Astrocyte of the cerebellum (primary cell): ENCODE data around the gene STXBP2.

Experiments
- DNase-seq: peaks from one replicate; pipeline ENCODE4 v3.0.0-alpha.2; 2011; ENCODE audit warnings: low read depth
- H3K4me3 ChIP-seq: 2 replicates; pipeline ENCODE4 v1.5.1; 2011; ENCODE audit warnings: mild to moderate bottlenecking, low read depth, low read length, moderate library complexity
- in situ Hi-C: cut with HindIII; loops from 2 replicates; pipeline ENCODE4 v1.10.0; 2017; ENCODE audit warnings: low sequenced_read_pairs
- TF ChIP-seq, protein P1 (sequence below): IDR thresholded peaks from 2 replicates; pipeline ENCODE4 v1.5.1; 2012; ENCODE audit warnings: low read length, low read depth, moderate library complexity, mild to moderate bottlenecking; ENCODE audit errors: missing control alignments

The STXBP2 gene

DNA sequence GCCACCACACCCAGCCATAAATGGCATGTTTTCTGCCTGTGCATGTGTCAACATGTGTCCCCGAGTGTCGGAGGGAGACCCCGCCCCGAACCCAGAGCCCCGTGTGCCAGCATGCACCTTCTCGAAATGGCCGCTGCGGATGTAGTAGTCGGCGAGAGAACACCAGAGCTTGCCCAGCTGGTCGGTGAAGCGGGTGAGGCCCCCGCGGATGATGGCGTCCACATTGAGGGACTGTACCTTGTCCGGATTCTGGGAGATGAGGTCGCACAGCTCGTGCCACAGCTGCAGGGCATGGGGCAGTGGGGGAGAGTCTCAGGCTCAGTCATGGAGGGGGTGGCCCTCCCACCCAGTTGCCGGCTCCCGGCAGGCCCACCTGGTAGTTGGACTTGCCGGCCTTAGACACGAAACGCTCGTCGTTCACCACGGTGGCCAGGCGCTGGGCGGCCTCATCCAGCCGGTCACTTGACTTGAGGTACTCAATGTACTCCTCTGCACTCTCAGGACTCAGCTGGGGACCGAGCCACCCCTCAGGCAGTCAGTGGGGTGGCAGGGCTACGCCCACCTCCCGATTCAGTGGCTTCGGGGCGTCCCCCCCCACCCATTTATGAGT, 11.0 kb upstream of the STXBP2 start:
- H3K4me3 ChIP-seq: no peak overlapping the region
- in situ Hi-C loops: no loop called here
- DNase-seq: no peak
- TF ChIP-seq, protein P1, sequence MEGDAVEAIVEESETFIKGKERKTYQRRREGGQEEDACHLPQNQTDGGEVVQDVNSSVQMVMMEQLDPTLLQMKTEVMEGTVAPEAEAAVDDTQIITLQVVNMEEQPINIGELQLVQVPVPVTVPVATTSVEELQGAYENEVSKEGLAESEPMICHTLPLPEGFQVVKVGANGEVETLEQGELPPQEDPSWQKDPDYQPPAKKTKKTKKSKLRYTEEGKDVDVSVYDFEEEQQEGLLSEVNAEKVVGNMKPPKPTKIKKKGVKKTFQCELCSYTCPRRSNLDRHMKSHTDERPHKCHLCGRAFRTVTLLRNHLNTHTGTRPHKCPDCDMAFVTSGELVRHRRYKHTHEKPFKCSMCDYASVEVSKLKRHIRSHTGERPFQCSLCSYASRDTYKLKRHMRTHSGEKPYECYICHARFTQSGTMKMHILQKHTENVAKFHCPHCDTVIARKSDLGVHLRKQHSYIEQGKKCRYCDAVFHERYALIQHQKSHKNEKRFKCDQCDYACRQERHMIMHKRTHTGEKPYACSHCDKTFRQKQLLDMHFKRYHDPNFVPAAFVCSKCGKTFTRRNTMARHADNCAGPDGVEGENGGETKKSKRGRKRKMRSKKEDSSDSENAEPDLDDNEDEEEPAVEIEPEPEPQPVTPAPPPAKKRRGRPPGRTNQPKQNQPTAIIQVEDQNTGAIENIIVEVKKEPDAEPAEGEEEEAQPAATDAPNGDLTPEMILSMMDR: no peak

DNA sequence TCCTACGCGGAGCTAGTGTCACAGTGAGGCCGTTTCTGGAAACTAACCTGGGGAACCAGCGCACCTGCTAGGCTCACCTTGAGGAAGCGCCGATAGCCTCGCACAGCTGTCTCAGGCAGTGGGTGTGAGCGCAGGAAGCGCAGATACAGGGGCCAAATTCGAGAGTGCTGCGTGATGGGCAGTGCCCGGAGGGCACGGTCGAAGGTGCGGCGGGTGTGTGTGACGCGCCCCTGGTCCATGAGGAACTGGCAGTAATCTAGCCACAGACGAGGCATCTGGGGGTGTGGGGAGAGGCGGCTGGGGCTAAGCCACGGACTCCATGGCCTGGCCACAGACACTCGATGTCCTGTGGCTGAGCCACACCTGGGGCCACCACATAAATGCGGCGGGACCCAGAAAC, 9.7 kb upstream of the STXBP2 start:
- TF ChIP-seq, protein P1: no peak
- DNase-seq: no peak
- in situ Hi-C loops: no loop called here
- no peak overlapping the region for H3K4me3 ChIP-seq

DNA sequence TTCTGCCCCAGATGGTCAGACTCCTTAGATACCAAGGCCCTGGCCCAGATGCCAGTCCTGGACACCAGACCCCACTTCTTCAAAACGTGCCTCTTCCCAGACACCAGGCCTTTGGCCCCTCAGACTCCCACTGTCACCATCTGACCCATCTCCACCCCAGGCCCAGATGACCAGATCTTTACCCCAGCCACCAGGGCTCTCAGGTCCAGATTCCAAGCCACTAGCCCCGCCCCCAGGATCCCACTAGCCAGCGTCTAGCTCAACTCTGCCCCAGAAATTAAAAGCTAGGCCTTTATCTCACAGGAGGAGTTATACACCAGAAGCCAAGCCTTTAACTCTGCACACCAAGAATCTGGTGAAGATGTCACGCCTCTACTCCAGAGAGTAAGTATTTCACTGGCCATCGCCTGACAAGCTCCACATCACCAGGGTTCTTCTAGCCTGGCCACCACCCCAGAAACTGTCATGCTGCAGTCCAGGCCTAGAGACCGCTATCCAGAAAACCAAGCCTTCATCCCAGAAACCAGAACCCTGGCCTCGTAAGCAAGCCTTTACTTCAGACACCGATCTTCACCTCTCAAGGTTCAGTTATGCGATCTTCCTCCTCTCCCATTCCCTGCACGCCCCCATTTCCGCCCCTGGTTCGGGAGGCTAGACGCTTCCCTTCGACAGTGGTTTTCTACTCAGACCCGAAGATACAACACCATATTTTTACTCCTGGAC, 8.2 kb upstream of the STXBP2 start:
- no peak for DNase-seq
- in situ Hi-C loops: no loop called here
- peak overlapping the region; percentile 70 for H3K4me3 ChIP-seq
- TF ChIP-seq, protein P1: no peak

DNA sequence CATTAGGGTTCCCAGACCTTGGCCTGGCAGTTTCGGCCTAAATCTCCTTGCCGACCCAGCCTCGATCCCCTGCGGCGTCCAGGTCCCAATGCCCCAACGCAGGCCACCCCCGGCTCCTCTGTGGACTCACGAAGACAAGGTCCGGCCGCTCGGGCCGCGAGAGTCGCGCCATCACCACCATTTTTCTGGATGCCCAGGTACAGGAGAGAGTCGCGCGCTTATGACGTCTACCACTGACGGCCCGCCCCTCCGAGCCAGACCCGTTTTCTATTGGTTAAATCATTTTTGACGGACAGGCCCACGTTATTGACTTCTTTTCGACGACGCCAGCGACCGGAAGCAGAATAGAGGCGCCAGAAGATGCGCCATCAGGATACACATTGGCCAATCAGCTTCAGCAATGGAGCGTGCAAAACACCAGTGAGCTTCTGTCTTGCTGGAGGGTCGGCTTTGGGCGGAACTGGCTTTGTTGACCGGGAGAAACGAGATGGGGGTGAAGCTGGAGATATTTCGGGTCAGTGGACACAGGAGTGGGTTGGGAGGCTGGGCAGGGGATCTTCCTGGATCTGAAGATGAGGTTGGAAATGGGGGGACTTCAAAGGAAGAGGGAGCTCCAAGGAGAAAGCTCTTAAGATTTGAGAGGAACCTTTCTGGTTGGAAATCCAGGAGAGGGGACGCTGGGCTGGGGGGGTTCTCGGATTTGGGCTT, 7.4 kb upstream of the STXBP2 start, which contains the start of the genes PET100 and XAB2:
Gene PET100, plus strand, starts transcription at position 447 of the 708 bp plus-strand sequence. Its CDS starts 41 bp downstream, at position 488.
Gene XAB2, minus strand, starts transcription at position 199 of the 708 bp plus-strand sequence. Its CDS starts 18 bp downstream, at position 181.
- in situ Hi-C loops: no loop called here
- DNase-seq: peak; percentile 98
- TF ChIP-seq, protein P1: no peak
- H3K4me3 ChIP-seq: peak within 1 kb of the TSS; percentile 70

DNA sequence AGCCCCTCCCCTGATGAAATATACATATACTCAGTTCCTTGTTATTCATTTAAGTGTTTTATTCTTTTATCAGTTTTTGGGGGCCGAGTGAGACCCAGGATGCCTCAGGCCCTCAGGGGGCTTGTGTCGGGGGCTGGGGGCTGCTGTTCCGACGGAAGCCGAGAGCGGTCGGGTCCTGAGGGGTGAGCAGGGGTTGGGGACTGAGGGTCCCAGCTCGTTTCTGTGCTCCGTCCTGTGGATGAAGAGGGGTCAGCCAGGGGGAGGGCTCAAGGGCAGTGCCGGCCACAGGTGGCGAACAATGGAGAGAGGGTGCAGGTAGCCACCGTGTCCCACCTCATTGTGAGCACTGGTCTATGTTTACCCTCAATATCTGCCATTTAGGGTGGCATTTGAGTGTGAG, 5.3 kb upstream of the STXBP2 start:
- TF ChIP-seq, protein P1: no peak
- H3K4me3 ChIP-seq: no peak overlapping the region
- in situ Hi-C loops: no loop called here
- no peak for DNase-seq

DNA sequence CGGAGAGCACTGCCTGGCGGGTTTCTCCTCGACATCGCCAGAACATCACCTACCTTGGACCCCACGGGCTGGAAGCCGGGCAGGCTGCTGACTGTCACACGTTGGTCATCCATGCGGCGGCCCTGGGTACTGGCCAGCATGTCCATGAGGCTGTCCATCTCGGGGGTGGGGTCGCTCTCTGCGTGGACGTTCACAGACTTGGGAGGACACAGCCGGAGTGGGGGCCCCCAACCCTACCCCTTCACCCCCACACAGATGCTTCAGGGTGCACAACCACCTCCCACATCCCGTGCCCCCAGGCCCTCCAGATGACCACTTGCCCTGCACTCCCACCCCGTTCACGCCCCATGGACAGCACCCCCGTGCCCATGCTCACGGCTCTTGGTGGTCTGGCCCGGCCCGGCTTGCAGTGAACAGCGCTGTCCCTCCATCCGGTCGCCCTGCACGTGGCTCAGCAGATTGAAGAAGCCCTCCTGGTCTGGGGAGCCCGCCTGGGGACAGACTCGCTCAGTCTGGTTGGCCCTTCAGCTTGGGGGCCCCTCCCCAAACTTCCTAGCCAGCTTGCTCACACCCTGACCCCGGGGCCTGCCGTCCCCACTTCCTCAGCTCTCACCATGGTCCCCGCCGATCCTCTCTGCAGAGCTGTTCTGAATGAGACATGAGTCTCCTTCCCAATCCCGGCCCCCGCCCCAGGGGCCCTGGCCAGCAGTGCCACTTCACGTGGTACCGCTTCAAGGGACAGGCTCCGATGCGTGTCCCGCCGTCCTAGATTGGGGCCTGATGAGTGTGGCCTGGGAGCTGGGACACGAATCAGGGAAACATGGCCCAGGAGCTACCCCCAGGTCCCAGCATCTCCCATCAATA, 4.3 kb upstream of the STXBP2 start:
- no peak overlapping the region for H3K4me3 ChIP-seq
- DNase-seq: no peak
- TF ChIP-seq, protein P1: no peak
- in situ Hi-C loops: no loop called here
